ENCODE measurements around the gene STK32C. TPM values are rescaled to one million over a fixed set of nuclear protein-coding genes. Genes with fewer than 3 reads are reported as not detected.

The STK32C gene
- total RNA-seq, 4 donors from 2014 or later: 9.4 to 18.1 (median 16.2) TPM

GRCh38 chr10:132328738-132329137, 21.0 kb upstream of the STK32C start:
- Histone ChIP-seq H3K36me3 (peaks cover 0 to 48% (median 0%) of the 10 kb centered on the region in 3 donors), H3K27me3 (no peaks in the 10 kb centered on the region), H3K4me3 (no peak overlapping the region), H3K9me3 (no peaks in the 10 kb centered on the region), H3K27ac (peak overlapping the region in 1 of 4 donors; percentile 66), H3K4me1 (peaks cover 0 to 52% (median 11%) of the 10 kb centered on the region in 4 donors)
- 51 to 55% methylated on average over 8 of the region's 8 CpGs for WGBS, 2 donors
- TF ChIP-seq CTCF (IDR thresholded peaks at IDR 0.05) (no peak), EP300 (IDR thresholded peaks at IDR 0.05) (no peak), POLR2A (IDR thresholded peaks at IDR 0.05) (no peak)
- DNase-seq (ENCODE audit: low spot score in 2 of 2): no peak

- 91 to 95% methylated on average over 9 of the region's 9 CpGs for WGBS, 2 donors
- no peaks in the 10 kb centered on the region for H3K9me3 ChIP-seq
- H3K27me3 ChIP-seq: no peaks in the 10 kb centered on the region
- no peak overlapping the region for H3K4me3 ChIP-seq
- peaks cover 0 to 46% (median 11%) of the 10 kb centered on the region in 4 donors for H3K4me1 ChIP-seq
- peaks cover 0 to 48% (median 0%) of the 10 kb centered on the region in 3 donors for H3K36me3 ChIP-seq
- no peak for TF ChIP-seq CTCF (IDR thresholded peaks at IDR 0.05)
- TF ChIP-seq POLR2A (IDR thresholded peaks at IDR 0.05): no peak
- no peak for TF ChIP-seq EP300 (IDR thresholded peaks at IDR 0.05)
- no peak overlapping the region for H3K27ac ChIP-seq
- DNase-seq (ENCODE audit: low spot score in 2 of 2): no peak
These were observed 20.4 kb upstream of the STK32C start for GRCh38 chr10:132328106-132328505.

- no peak overlapping the region for H3K4me3 ChIP-seq
- H3K27me3 ChIP-seq: no peaks in the 10 kb centered on the region
- H3K9me3 ChIP-seq: no peaks in the 10 kb centered on the region
- peaks cover 0 to 38% (median 8%) of the 10 kb centered on the region in 4 donors for H3K4me1 ChIP-seq
- H3K36me3 ChIP-seq: peaks cover 0 to 48% (median 0%) of the 10 kb centered on the region in 3 donors
- TF ChIP-seq CTCF (IDR thresholded peaks at IDR 0.05) (no peak), POLR2A (IDR thresholded peaks at IDR 0.05) (no peak), EP300 (IDR thresholded peaks at IDR 0.05) (no peak)
- DNase-seq (ENCODE audit: low spot score in 2 of 2): no peak
- 77 to 80% methylated on average over 4 of the region's 4 CpGs for WGBS, 2 donors
- no peak overlapping the region for H3K27ac ChIP-seq
These were observed 19.2 kb upstream of the STK32C start for GRCh38 chr10:132326925-132327324.

GRCh38 chr10:132326344-132326889, 18.7 kb upstream of the STK32C start:
- WGBS, 2 donors: 94 to 96% methylated on average over 11 of the region's 11 CpGs

More at GRCh38 chr10:132326344-132326889, 18.7 kb upstream of the STK32C start:
- Histone ChIP-seq H3K4me3 (no peak overlapping the region), H3K4me1 (peaks cover 0 to 38% (median 8%) of the 10 kb centered on the region in 4 donors), H3K9me3 (no peaks in the 10 kb centered on the region), H3K27ac (no peak overlapping the region), H3K27me3 (no peaks in the 10 kb centered on the region), H3K36me3 (peaks cover 0 to 48% (median 0%) of the 10 kb centered on the region in 3 donors)
- TF ChIP-seq EP300 (IDR thresholded peaks at IDR 0.05) (no peak), POLR2A (IDR thresholded peaks at IDR 0.05) (no peak), CTCF (IDR thresholded peaks at IDR 0.05) (no peak)
- no peak for DNase-seq (ENCODE audit: low spot score in 2 of 2)

Measured in tibial nerve (tissue), 4 donors.